Smooth muscle cell (in vitro differentiated cells): Measurements from ENCODE around the gene SIL1. TPM values are rescaled to one million over a fixed set of nuclear protein-coding genes. Genes with fewer than 3 reads are reported as not detected.
"Not testable (repeated sequence)": the region's sequence is repeated elsewhere in the genome, so short reads cannot be mapped to it uniquely, and the experiment has no call there.

Source experiments
- DNase-seq: peaks from one replicate; lab custom pipeline; 2025; ENCODE audit not compliant: unreplicated experiment; lab: John Stamatoyannopoulos, UW
- H2AFZ ChIP-seq: fragments of 200-600 bp; sonication (generic); 2 replicates; pipeline ENCODE4 v1.6.0; 2016; ENCODE audit warnings: antibody characterized with exemption, low read depth, mild to moderate bottlenecking
- H3F3A ChIP-seq: fragments of 200-600 bp; sonication (generic); 2 replicates; pipeline ENCODE4 v1.6.0; 2017; ENCODE audit warnings: antibody characterized with exemption, low read depth
- H3K27ac ChIP-seq: fragments of 200-600 bp; sonication (generic); 2 replicates; pipeline ENCODE4 v1.5.1; 2016; ENCODE audit warnings: low read depth, mild to moderate bottlenecking
- H3K27me3 ChIP-seq: fragments of 200-600 bp; sonication (generic); 2 replicates; pipeline ENCODE4 v1.6.1; 2016; ENCODE audit warnings: low read depth, mild to moderate bottlenecking
- H3K36me3 ChIP-seq: fragments of 200-600 bp; sonication (generic); 2 replicates; pipeline ENCODE4 v1.5.1; 2016; ENCODE audit warnings: low read depth
- H3K4me1 ChIP-seq: fragments of 200-600 bp; sonication (generic); 2 replicates; pipeline ENCODE4 v1.5.1; 2016; ENCODE audit warnings: low read depth
- H3K4me2 ChIP-seq: fragments of 200-600 bp; sonication (generic); 2 replicates; pipeline ENCODE4 v1.6.0; 2016; ENCODE audit warnings: mild to moderate bottlenecking
- H3K4me3 ChIP-seq: fragments of 200-600 bp; sonication (generic); 2 replicates; pipeline ENCODE4 v1.5.1; 2016; ENCODE audit warnings: mild to moderate bottlenecking
- H3K79me2 ChIP-seq: fragments of 200-600 bp; sonication (generic); 2 replicates; pipeline ENCODE4 v1.6.0; 2016; ENCODE audit warnings: low read depth, mild to moderate bottlenecking
- H3K9ac ChIP-seq: fragments of 200-600 bp; sonication (generic); 2 replicates; pipeline ENCODE4 v1.6.0; 2016; ENCODE audit warnings: low read depth
- H3K9me3 ChIP-seq: fragments of 200-600 bp; sonication (generic); replicated peaks from 2 replicates; pipeline ENCODE4 v1.5.1; 2016; ENCODE audit warnings: low read depth
- H4K20me1 ChIP-seq: fragments of 200-600 bp; sonication (generic); 2 replicates; pipeline ENCODE4 v1.6.0; 2016; ENCODE audit warnings: low read depth
- CTCF ChIP-seq: fragments of 200-600 bp; sonication (generic); IDR thresholded peaks from 2 replicates; pipeline ENCODE4 v1.5.1; 2017; ENCODE audit warnings: borderline replicate concordance, mild to moderate bottlenecking, antibody characterized with exemption; ENCODE audit not compliant: insufficient read depth, poor library complexity, severe bottlenecking
- WGBS: methylation state at CpG from one replicate; pipeline ENCODE4 v1.1.7; 2016; ENCODE audit warnings: low lambda C conversion rate; 5-methylcytosine and 5-hydroxymethylcytosine counted together
- polyA plus RNA-seq: library from polyadenylated mRNA; unstranded; fragments of >200 nt; fragmentation: Nextera tagmentation; extraction: Ambion mirVana; gene quantifications from 2 replicates; pipeline ENCODE4 v1.2.1, GENCODE V29; 2016
- total RNA-seq: library from RNA; depleted of rRNA; stranded (reverse); fragments of >200 nt; gene quantifications from 2 replicates; pipeline ENCODE4 v1.2.3, GENCODE V29; 2014

Gene SIL1
- total and polyA plus RNA-seq, 2 experiments from 2014 or later: 45.5 to 119 TPM

GRCh38 chr5:139118804-139119203 lies 79.4 kb downstream of the SIL1 start:
- TF ChIP-seq CTCF: no peak
- no peak overlapping the region for H3K27ac ChIP-seq
- no peaks in the 10 kb centered on the region for H3K9me3 ChIP-seq
- DNase-seq: no peak
- no peaks in the 10 kb centered on the region for H3K27me3 ChIP-seq
- H3K9ac ChIP-seq: no peak overlapping the region
- no peaks in the 10 kb centered on the region for H3F3A ChIP-seq
- H3K4me3 ChIP-seq: no peak overlapping the region
- H3K79me2 ChIP-seq: no peaks in the 10 kb centered on the region
- no peaks in the 10 kb centered on the region for H3K36me3 ChIP-seq
- no peak overlapping the region for H2AFZ ChIP-seq
- 100% methylated on average over 2 of the region's 2 CpGs for WGBS
- H4K20me1 ChIP-seq: peaks cover 5% of the 10 kb centered on the region
- no peaks in the 10 kb centered on the region for H3K4me1 ChIP-seq
- H3K4me2 ChIP-seq: no peak overlapping the region

- H3K4me1 ChIP-seq: no peaks in the 10 kb centered on the region
- no peak for TF ChIP-seq CTCF
- H3K4me2 ChIP-seq: no peak overlapping the region
- H3K79me2 ChIP-seq: no peaks in the 10 kb centered on the region
- no peak for DNase-seq
- H3K27me3 ChIP-seq: no peaks in the 10 kb centered on the region
- no peak overlapping the region for H2AFZ ChIP-seq
- peaks cover 5% of the 10 kb centered on the region for H4K20me1 ChIP-seq
- H3K27ac ChIP-seq: no peak overlapping the region
- 94% methylated on average over 2 of the region's 2 CpGs for WGBS
- no peak overlapping the region for H3K4me3 ChIP-seq
- H3F3A ChIP-seq: no peaks in the 10 kb centered on the region
- no peaks in the 10 kb centered on the region for H3K9me3 ChIP-seq
- no peaks in the 10 kb centered on the region for H3K36me3 ChIP-seq
- no peak overlapping the region for H3K9ac ChIP-seq
These were observed 80.8 kb downstream of the SIL1 start for GRCh38 chr5:139117342-139117884.

GRCh38 chr5:139116100-139116655 lies 82.0 kb downstream of the SIL1 start:
- no peak overlapping the region for H3K27ac ChIP-seq
- H3K9me3 ChIP-seq: no peaks in the 10 kb centered on the region
- no peak for DNase-seq
- no peak overlapping the region for H3K4me2 ChIP-seq
- 94% methylated on average over 5 of the region's 5 CpGs for WGBS
- H3K27me3 ChIP-seq: no peaks in the 10 kb centered on the region
- H3K79me2 ChIP-seq: no peaks in the 10 kb centered on the region
- H2AFZ ChIP-seq: no peak overlapping the region
- TF ChIP-seq CTCF: no peak
- H3K4me3 ChIP-seq: no peak overlapping the region
- no peaks in the 10 kb centered on the region for H3K36me3 ChIP-seq
- no peaks in the 10 kb centered on the region for H3F3A ChIP-seq
- H4K20me1 ChIP-seq: no peaks in the 10 kb centered on the region
- H3K4me1 ChIP-seq: no peaks in the 10 kb centered on the region
- no peak overlapping the region for H3K9ac ChIP-seq

- Histone ChIP-seq H3K4me2 (no peak overlapping the region), H4K20me1 (no peaks in the 10 kb centered on the region), H3K9ac (no peak overlapping the region), H3K4me3 (no peak overlapping the region), H3K79me2 (no peaks in the 10 kb centered on the region), H3K4me1 (peaks cover 3% of the 10 kb centered on the region), H3K27me3 (no peaks in the 10 kb centered on the region), H2AFZ (no peak overlapping the region), H3F3A (no peaks in the 10 kb centered on the region), H3K27ac (no peak overlapping the region), H3K9me3 (no peaks in the 10 kb centered on the region), H3K36me3 (no peaks in the 10 kb centered on the region)
- DNase-seq: no peak
- TF ChIP-seq CTCF: no peak
- 93% methylated on average over 2 of the region's 2 CpGs for WGBS
These were observed 84.3 kb downstream of the SIL1 start for GRCh38 chr5:139113892-139114291.

GRCh38 chr5:139112362-139112761 lies 85.8 kb downstream of the SIL1 start:
- 78% methylated on average over 12 of the region's 39 CpGs for WGBS
- not testable (repeated sequence) for H3F3A ChIP-seq, H3K4me3 ChIP-seq, H3K36me3 ChIP-seq, H3K9ac ChIP-seq, DNase-seq, H3K27me3 ChIP-seq, H3K4me2 ChIP-seq, H3K9me3 ChIP-seq, H3K27ac ChIP-seq, H2AFZ ChIP-seq, H4K20me1 ChIP-seq, H3K79me2 ChIP-seq
- H3K4me1 ChIP-seq: peaks cover 15% of the 10 kb centered on the region
